AG04450 (cell line): ENCODE data around the gene PHLDA2. TPM values are rescaled to one million over a fixed set of nuclear protein-coding genes. Genes with fewer than 3 reads are reported as not detected.

Experiments used
- CTCF ChIA-PET: fragments of 300-600, 350-600 bp; formaldehyde crosslinking; extraction: SDS; loops from one replicate; lab custom pipeline; 2022; ENCODE audit warnings: antibody characterized with exemption, inconsistent platforms; lab: Charles Lee
- POLR2A ChIA-PET: fragments of 350-600 bp; formaldehyde crosslinking; extraction: SDS; loops from one replicate; lab custom pipeline; 2021; ENCODE audit warnings: antibody characterized with exemption, inconsistent platforms; lab: Yijun Ruan, JAX
- DNase-seq: peaks from one replicate; pipeline ENCODE4 v3.0.0-alpha.2; 2011; ENCODE audit warnings: low read depth, low spot score
- H3K27ac ChIP-seq: one replicate; pipeline ENCODE4 v1.5.1; 2012; ENCODE audit warnings: low read depth, low read length, control low read depth
- H3K27me3 ChIP-seq: one replicate; pipeline ENCODE4 v1.6.0; 2012; ENCODE audit warnings: low read length; ENCODE audit not compliant: control insufficient read depth, insufficient read depth
- H3K4me3 ChIP-seq: 2 replicates; pipeline ENCODE4 v1.5.1; 2011; ENCODE audit warnings: mild to moderate bottlenecking, low read depth, low read length, control low read depth
- H3K9me3 ChIP-seq: 2 replicates; pipeline ENCODE4 v1.5.1; 2012; ENCODE audit warnings: low read length; ENCODE audit not compliant: control insufficient read depth, insufficient read depth
- CTCF ChIP-seq: IDR thresholded peaks from 2 replicates; pipeline ENCODE4 v1.5.1; 2011; ENCODE audit warnings: low read depth, low read length, control low read depth, inconsistent platforms
- polyA plus RNA-seq: library from polyadenylated mRNA; depleted of rRNA; stranded (reverse); fragments of >200 nt; gene quantifications from 2 replicates; pipeline ENCODE4 v1.2.3, GENCODE V29; 2011; rRNA removed
- small RNA-seq: library from RNA; depleted of rRNA; stranded (forward); fragments of <200 nt; gene quantifications from one replicate; pipeline ENCODE3, GENCODE V24; 2012; ENCODE audit warnings: low read depth; ENCODE audit not compliant: insufficient read length

The PHLDA2 gene
- polyA plus RNA-seq, 1 experiment = 9.6 TPM

- POLR2A ChIA-PET = interaction anchor here (0.7 kb wide), 1 partner anchor 53 kb away, joined by 7 read pairs; no protein-coding TSS in a partner anchor
- DNase-seq = no peak
- Histone ChIP-seq H3K9me3 (peaks cover 22% of the 10 kb centered on the region), H3K4me3 (no peak overlapping the region), H3K27ac (no peak overlapping the region), H3K27me3 (peaks cover 49% of the 10 kb centered on the region)
- no peak for TF ChIP-seq CTCF
- CTCF ChIA-PET = no interaction called here
Observed at GRCh38 chr11:2878782-2879181, 50.4 kb downstream of the PHLDA2 start.

Small RNAs within 50 kb of the gene (small RNA-seq; reads per million reads assigned to genes)
- 1.1 reads per million for gene SNORA54

Other genes starting within 250 kb of the PHLDA2 start
- gene KCNQ1OT1, start 229.4 kb downstream of the PHLDA2 start, polyA plus RNA-seq = 0.33 and 0.42 TPM in 2 replicates
- gene CDKN1C, start 43.6 kb downstream of the PHLDA2 start, polyA plus RNA-seq = 6.3 and 8.1 TPM in 2 replicates
- 88.5 and 107 TPM in 2 replicates for gene NAP1L4, start 62.9 kb upstream of the PHLDA2 start, polyA plus RNA-seq
- gene CARS1, start 128.0 kb upstream of the PHLDA2 start, polyA plus RNA-seq = 137 and 139 TPM in 2 replicates
- gene OSBPL5, start 235.9 kb upstream of the PHLDA2 start, polyA plus RNA-seq = 7.4 and 11.9 TPM in 2 replicates